Mesothelial cell of epicardium (in vitro differentiated cells): ENCODE data around the gene EPHA3. TPM values are rescaled to one million over a fixed set of nuclear protein-coding genes. Genes with fewer than 3 reads are reported as not detected.

Source experiments
- DNase-seq, 2 experiments: peaks; one replicate each; pipeline ENCODE4 v3.0.0; 2021; ENCODE audit warnings: low spot score in 2 of 2; ENCODE audit not compliant: unreplicated experiment in 2 of 2
- H3K27ac Mint-ChIP-seq: 2 replicates; pipeline ENCODE4 v1.8.0; 2021; ENCODE audit warnings: mixed read lengths
- H3K27me3 Mint-ChIP-seq: 2 replicates; pipeline ENCODE4 v1.8.0; 2021; ENCODE audit warnings: low read depth, mixed read lengths
- H3K36me3 Mint-ChIP-seq: 2 replicates; pipeline ENCODE4 v1.8.0; 2021; ENCODE audit warnings: mixed read lengths
- H3K4me1 Mint-ChIP-seq: 2 replicates; pipeline ENCODE4 v1.8.0; 2021; ENCODE audit warnings: mixed read lengths
- H3K4me3 Mint-ChIP-seq: 2 replicates; pipeline ENCODE4 v1.8.0; 2021; ENCODE audit warnings: mild to moderate bottlenecking, moderate library complexity, mixed read lengths
- H3K9me3 Mint-ChIP-seq: 2 replicates; pipeline ENCODE4 v1.8.0; 2021; ENCODE audit warnings: mixed read lengths
- CTCF ChIP-seq: fragments of 200-600 bp; sonication (generic); IDR thresholded peaks from one replicate; pipeline ENCODE4 v1.5.0; 2021; ENCODE audit warnings: antibody characterized with exemption; ENCODE audit not compliant: unreplicated experiment
- total RNA-seq: library from RNA; stranded (reverse); gene quantifications from 3 replicates; pipeline ENCODE4 v1.2.1, GENCODE V29; 2021

Gene EPHA3
- total RNA-seq, 1 donor from 2014 or later: 4.5 TPM

DNA sequence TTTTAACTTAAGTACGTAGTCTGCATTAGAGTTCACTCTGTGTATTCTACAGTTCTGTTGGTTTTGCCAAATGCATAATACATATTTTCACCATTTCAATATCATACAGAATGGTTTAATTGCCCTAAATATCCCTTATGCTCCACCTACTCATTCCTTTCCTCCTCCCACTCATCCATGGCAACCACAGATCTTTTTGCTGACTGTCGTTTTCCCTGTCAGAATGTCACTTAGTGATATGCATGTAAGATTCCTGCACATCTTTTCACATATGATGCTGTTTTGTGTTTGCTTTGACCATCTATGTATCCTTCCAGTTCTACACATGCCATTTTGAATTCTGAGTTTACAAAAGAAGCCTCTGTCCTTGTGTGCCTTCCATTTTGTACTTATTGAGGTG is 36.7 kb downstream of the EPHA3 start:
- H3K27ac Mint-ChIP-seq: no peak overlapping the region
- DNase-seq: no peak
- TF ChIP-seq CTCF: no peak
- H3K36me3 Mint-ChIP-seq: no peaks in the 10 kb centered on the region
- no peaks in the 10 kb centered on the region for H3K9me3 Mint-ChIP-seq
- H3K4me3 Mint-ChIP-seq: no peak overlapping the region
- no peaks in the 10 kb centered on the region for H3K4me1 Mint-ChIP-seq
- no peaks in the 10 kb centered on the region for H3K27me3 Mint-ChIP-seq

GRCh38 chr3:89145995-89146394 is 38.6 kb downstream of the EPHA3 start:
- Mint-ChIP-seq H3K36me3 (no peaks in the 10 kb centered on the region), H3K9me3 (no peaks in the 10 kb centered on the region), H3K4me3 (no peak overlapping the region), H3K4me1 (no peaks in the 10 kb centered on the region), H3K27ac (no peak overlapping the region), H3K27me3 (no peaks in the 10 kb centered on the region)
- DNase-seq: no peak
- no peak for TF ChIP-seq CTCF

DNA sequence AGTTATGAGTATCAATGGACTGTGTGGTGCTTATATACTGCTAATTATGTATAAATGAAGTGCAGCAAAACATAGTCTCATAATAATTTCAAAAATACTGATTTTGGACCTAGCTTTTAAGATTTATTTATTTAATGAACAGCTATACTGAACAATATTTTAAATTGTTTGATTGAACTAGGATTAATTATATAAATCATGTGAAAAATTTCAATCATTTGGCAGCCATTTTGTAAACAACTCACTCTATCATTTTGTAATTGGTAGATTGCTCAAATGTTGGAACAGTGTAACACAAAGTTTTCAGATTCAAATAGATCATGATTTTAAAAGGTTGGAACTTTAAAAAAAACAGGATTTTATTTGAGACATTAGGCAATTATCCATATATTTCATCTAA is 47.0 kb downstream of the EPHA3 start:
- DNase-seq: no peak
- Mint-ChIP-seq H3K4me3 (no peak overlapping the region), H3K9me3 (no peaks in the 10 kb centered on the region), H3K27me3 (no peaks in the 10 kb centered on the region), H3K36me3 (no peaks in the 10 kb centered on the region), H3K4me1 (no peaks in the 10 kb centered on the region), H3K27ac (no peak overlapping the region)
- TF ChIP-seq CTCF: no peak

GRCh38 chr3:89155811-89156210 is 48.4 kb downstream of the EPHA3 start:
- TF ChIP-seq CTCF: no peak
- Mint-ChIP-seq H3K27me3 (no peaks in the 10 kb centered on the region), H3K4me3 (no peak overlapping the region), H3K27ac (peak overlapping the region; percentile 7), H3K36me3 (no peaks in the 10 kb centered on the region), H3K4me1 (no peaks in the 10 kb centered on the region), H3K9me3 (no peaks in the 10 kb centered on the region)
- no peak for DNase-seq

DNA sequence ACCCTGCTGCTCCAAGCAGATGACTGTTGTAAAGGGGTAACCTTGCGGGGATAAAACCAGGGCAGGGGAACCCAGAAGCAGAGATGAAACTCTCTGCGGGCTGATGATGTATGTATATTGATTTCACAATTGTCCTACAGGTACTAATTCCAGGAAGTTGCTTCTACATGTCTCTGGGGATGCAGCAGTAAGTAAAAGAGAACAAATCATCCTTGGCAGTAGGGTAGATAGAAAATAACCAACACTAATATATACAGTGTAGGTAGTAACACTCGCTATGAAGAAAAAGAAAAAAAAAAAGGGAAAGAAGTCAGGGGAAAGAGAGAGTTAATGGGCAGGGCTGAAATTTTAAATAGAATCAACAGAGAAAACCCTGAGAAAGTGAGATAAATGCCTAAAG is 50.2 kb downstream of the EPHA3 start:
- no peak for TF ChIP-seq CTCF
- Mint-ChIP-seq H3K4me1 (no peaks in the 10 kb centered on the region), H3K4me3 (no peak overlapping the region), H3K27ac (no peak overlapping the region), H3K9me3 (no peaks in the 10 kb centered on the region), H3K27me3 (no peaks in the 10 kb centered on the region), H3K36me3 (no peaks in the 10 kb centered on the region)
- no peak for DNase-seq

- Mint-ChIP-seq H3K4me1 (no peaks in the 10 kb centered on the region), H3K27ac (no peak overlapping the region), H3K36me3 (no peaks in the 10 kb centered on the region), H3K4me3 (no peak overlapping the region), H3K27me3 (no peaks in the 10 kb centered on the region), H3K9me3 (no peaks in the 10 kb centered on the region)
- no peak for DNase-seq
- no peak for TF ChIP-seq CTCF
Observed at GRCh38 chr3:89159605-89160004, 52.2 kb downstream of the EPHA3 start.
